Caco-2 (cell line): ENCODE data around the gene DNHD1. TPM values are rescaled to one million over a fixed set of nuclear protein-coding genes. Genes with fewer than 3 reads are reported as not detected.

ENCODE experiments used
- BruUV-seq: library from RNA; stranded (reverse); fragments of 400-500 nt; replicated peaks from 2 replicates; lab custom pipeline; 2021; lab: Mats Ljungman, UMichigan
- CTCF ChIA-PET: fragments of 300-600 bp; sonication (Branson Sonifier 250); formaldehyde crosslinking; loops from one replicate; lab custom pipeline; 2022; ENCODE audit warnings: antibody characterized with exemption; lab: Charles Lee
- POLR2A ChIA-PET: fragments of 300-600 bp; sonication (Branson Sonifier 250); formaldehyde crosslinking; loops from one replicate; lab custom pipeline; 2022; ENCODE audit warnings: antibody characterized with exemption; lab: Charles Lee
- DNase-seq, 2 experiments: peaks; one replicate each; pipeline versions ENCODE4 v3.0.0 to v3.0.0-alpha.2; 2020 to 2022
- H3K27me3 ChIP-seq: replicated peaks from 2 replicates; pipeline ENCODE4 v1.6.0; 2011; ENCODE audit warnings: low read length; ENCODE audit not compliant: control insufficient read depth, insufficient read depth
- H3K36me3 ChIP-seq: 2 replicates; pipeline ENCODE4 v1.5.1; 2011; ENCODE audit warnings: low read length; ENCODE audit not compliant: control insufficient read depth, insufficient read depth
- H3K4me1 ChIP-seq: fragments of 250-450 bp; sonication (Bioruptor Pico); 2 replicates; pipeline ENCODE4 v1.5.1; 2020; ENCODE audit warnings: mild to moderate bottlenecking
- H3K4me3 ChIP-seq: 2 replicates; pipeline ENCODE4 v1.5.1; 2011; ENCODE audit warnings: low read depth, mild to moderate bottlenecking, control low read depth, low read length
- H3K9me3 ChIP-seq: fragments of 250-450 bp; sonication (Bioruptor Pico); 2 replicates; pipeline ENCODE4 v1.5.1; 2020; ENCODE audit warnings: mild to moderate bottlenecking, moderate library complexity
- H3K27ac Mint-ChIP-seq: one replicate; pipeline ENCODE4 v1.8.0; 2022; ENCODE audit warnings: mixed read lengths; ENCODE audit not compliant: unreplicated experiment
- H3K27me3 Mint-ChIP-seq: one replicate; pipeline ENCODE4 v1.8.0; 2022; ENCODE audit warnings: mixed read lengths; ENCODE audit not compliant: insufficient read depth, unreplicated experiment
- H3K36me3 Mint-ChIP-seq: one replicate; pipeline ENCODE4 v1.8.0; 2022; ENCODE audit warnings: mild to moderate bottlenecking, mixed read lengths; ENCODE audit not compliant: insufficient read depth, unreplicated experiment
- H3K4me1 Mint-ChIP-seq: one replicate; pipeline ENCODE4 v1.8.0; 2022; ENCODE audit warnings: low read depth, mixed read lengths; ENCODE audit not compliant: unreplicated experiment
- H3K4me3 Mint-ChIP-seq: one replicate; pipeline ENCODE4 v1.8.0; 2022; ENCODE audit warnings: mild to moderate bottlenecking, moderate library complexity, mixed read lengths; ENCODE audit not compliant: unreplicated experiment
- H3K9me3 Mint-ChIP-seq: one replicate; pipeline ENCODE4 v1.8.0; 2022; ENCODE audit warnings: mixed read lengths; ENCODE audit not compliant: unreplicated experiment
- CTCF ChIP-seq, 2 experiments: fragments of 200-600 bp in 1 of 2; IDR thresholded peaks; 1 replicate in 1 of 2; 2 replicates in 1 of 2; pipeline versions ENCODE4 v1.5.1 to v1.8.0; 2011 to 2022; ENCODE audit warnings: antibody characterized with exemption in 1 of 2, control low read depth in 1 of 2, inconsistent platforms in 1 of 2, low read depth in 1 of 2, low read length in 1 of 2, mild to moderate bottlenecking in 1 of 2, moderate library complexity in 1 of 2; ENCODE audit not compliant: insufficient read depth in 1 of 2, severe bottlenecking in 1 of 2, unreplicated experiment in 1 of 2
- intact Hi-C: fragments of 100-400 bp; cut with micrococcal nuclease; formaldehyde crosslinking; loops from one replicate; pipeline ENCODE4 v1.10.0; 2022; ENCODE audit not compliant: unreplicated experiment
- total RNA-seq: library from RNA; stranded (reverse); gene quantifications from 2 replicates; pipeline ENCODE4 v1.2.3, GENCODE V29; 2022

DNHD1 gene
- total RNA-seq, 1 experiment from 2014 or later = 5.7 TPM

- H3K36me3 Mint-ChIP-seq = peaks cover 56% of the 10 kb centered on the region
Observed at GRCh38 chr11:6483015-6483414, 14.1 kb upstream of the DNHD1 start.

GRCh38 chr11:6485661-6486060 lies 11.4 kb upstream of the DNHD1 start:
- TF ChIP-seq CTCF (IDR thresholded peaks at IDR 0.05; ENCODE audit: insufficient read depth in 1 of 2, low read depth in 1 of 2, low read length in 1 of 2, severe bottlenecking in 1 of 2, unreplicated experiment in 1 of 2) = no peak
- no peaks in the 10 kb centered on the region for H3K9me3 Mint-ChIP-seq
- peaks cover 2% of the 10 kb centered on the region; the same call in 1 of the 2 replicates for H3K36me3 ChIP-seq
- no peak overlapping the region for H3K27ac Mint-ChIP-seq
- H3K36me3 Mint-ChIP-seq = peaks cover 30% of the 10 kb centered on the region
- no TSS peak for BruUV-seq
- ChIA-PET POLR2A (interaction anchor here (0.5 to 1.0 kb wide), 2 partner anchors 96 to 1051 kb away, joined by 3 to 4 read pairs; partner anchors contain the start of gene SMPD1), CTCF (interaction anchor here (1.1 to 1.2 kb wide), 2 partner anchors 20 to 98 kb away, joined by 4 to 7 read pairs; no protein-coding TSS in a partner anchor)
- H3K4me3 Mint-ChIP-seq = no peak overlapping the region
- no peaks in the 10 kb centered on the region for H3K27me3 ChIP-seq
- no peaks in the 10 kb centered on the region for H3K27me3 Mint-ChIP-seq
- no peaks in the 10 kb centered on the region for H3K9me3 ChIP-seq
- intact Hi-C loops = loop anchor here (2.0 kb wide), 1 partner anchor 117 kb away; the partner anchor contains the start of genes ILK and RRP8
- DNase-seq = no peak
- no peak overlapping the region for H3K4me3 ChIP-seq
- peaks cover 74% of the 10 kb centered on the region for H3K4me1 ChIP-seq
- no peaks in the 10 kb centered on the region for H3K4me1 Mint-ChIP-seq

More at GRCh38 chr11:6483015-6483414, 14.1 kb upstream of the DNHD1 start:
- no peak for TF ChIP-seq CTCF (IDR thresholded peaks at IDR 0.05; ENCODE audit: insufficient read depth in 1 of 2, low read depth in 1 of 2, low read length in 1 of 2, severe bottlenecking in 1 of 2, unreplicated experiment in 1 of 2)
- Mint-ChIP-seq H3K9me3 (no peaks in the 10 kb centered on the region), H3K27ac (peak overlapping the region; percentile 53), H3K4me3 (peak overlapping the region; percentile 97), H3K4me1 (peaks cover 7% of the 10 kb centered on the region), H3K27me3 (no peaks in the 10 kb centered on the region)
- Histone ChIP-seq H3K9me3 (no peaks in the 10 kb centered on the region), H3K4me1 (peaks cover 57% of the 10 kb centered on the region), H3K36me3 (peaks cover 7% of the 10 kb centered on the region; the same call in 1 of the 2 replicates), H3K4me3 (no peak overlapping the region), H3K27me3 (no peaks in the 10 kb centered on the region)
- no peak for DNase-seq
- ChIA-PET POLR2A (interaction anchor here (0.9 kb wide), 1 partner anchor 93 kb away, joined by 3 read pairs; the partner anchor contains the start of gene SMPD1), CTCF (no interaction called here)
- intact Hi-C loops = loop anchor here (5.0 kb wide), 1 partner anchor 251 kb away; the partner anchor contains the start of gene FHIP1B
- no TSS peak for BruUV-seq

GRCh38 chr11:6486256-6486655 lies 10.8 kb upstream of the DNHD1 start:
- Histone ChIP-seq H3K4me1 (peaks cover 74% of the 10 kb centered on the region), H3K9me3 (no peaks in the 10 kb centered on the region), H3K4me3 (no peak overlapping the region), H3K36me3 (peaks cover 2% of the 10 kb centered on the region; the same call in 1 of the 2 replicates), H3K27me3 (no peaks in the 10 kb centered on the region)
- POLR2A ChIA-PET = no interaction called here
- CTCF ChIA-PET = no interaction called here
- intact Hi-C loops = no loop called here
- Mint-ChIP-seq H3K9me3 (no peaks in the 10 kb centered on the region), H3K4me1 (peaks cover under 1% of the 10 kb centered on the region), H3K4me3 (no peak overlapping the region), H3K36me3 (peaks cover 24% of the 10 kb centered on the region), H3K27me3 (no peaks in the 10 kb centered on the region), H3K27ac (no peak overlapping the region)
- no TSS peak for BruUV-seq
- no peak for TF ChIP-seq CTCF (IDR thresholded peaks at IDR 0.05; ENCODE audit: insufficient read depth in 1 of 2, low read depth in 1 of 2, low read length in 1 of 2, severe bottlenecking in 1 of 2, unreplicated experiment in 1 of 2)
- DNase-seq = no peak
